Esophagus muscularis mucosa (tissue), 3 donors: ENCODE measurements around the gene FBXL7.

Experiments used
- CTCF ChIP-seq, 3 experiments: fragments of 200-600 bp in 2 of 3; fragments of 450-650 bp in 1 of 3; sonication (generic) in 2 of 3; IDR thresholded peaks; one replicate each; pipeline ENCODE4 v1.5.1; 2017 to 2019; ENCODE audit warnings: antibody characterized with exemption in 3 of 3, mild to moderate bottlenecking in 2 of 3, moderate library complexity in 1 of 3
- POLR2AphosphoS5 ChIP-seq, 2 donors: sonication (generic); formaldehyde crosslinking; IDR thresholded peaks; one replicate each; pipeline ENCODE4 v1.6.1; 2017; ENCODE audit warnings: antibody characterized with exemption in 2 of 2

- TF ChIP-seq CTCF (IDR thresholded peaks at IDR 0.05) (no peak), POLR2AphosphoS5 (IDR thresholded peaks at IDR 0.05) (no peak)
Measured at GRCh38 chr5:15946026-15946425, 446.0 kb downstream of the FBXL7 start.
